GM12801 (cell line): ENCODE measurements around the gene PTGDS.

Experiments used
- TF ChIP-seq, protein P1 (sequence below): IDR thresholded peaks from one replicate; pipeline ENCODE4 v1.5.1; 2011; ENCODE audit warnings: control low read depth; ENCODE audit not compliant: insufficient read length; ENCODE audit errors: extremely low read depth

PTGDS gene

DNA sequence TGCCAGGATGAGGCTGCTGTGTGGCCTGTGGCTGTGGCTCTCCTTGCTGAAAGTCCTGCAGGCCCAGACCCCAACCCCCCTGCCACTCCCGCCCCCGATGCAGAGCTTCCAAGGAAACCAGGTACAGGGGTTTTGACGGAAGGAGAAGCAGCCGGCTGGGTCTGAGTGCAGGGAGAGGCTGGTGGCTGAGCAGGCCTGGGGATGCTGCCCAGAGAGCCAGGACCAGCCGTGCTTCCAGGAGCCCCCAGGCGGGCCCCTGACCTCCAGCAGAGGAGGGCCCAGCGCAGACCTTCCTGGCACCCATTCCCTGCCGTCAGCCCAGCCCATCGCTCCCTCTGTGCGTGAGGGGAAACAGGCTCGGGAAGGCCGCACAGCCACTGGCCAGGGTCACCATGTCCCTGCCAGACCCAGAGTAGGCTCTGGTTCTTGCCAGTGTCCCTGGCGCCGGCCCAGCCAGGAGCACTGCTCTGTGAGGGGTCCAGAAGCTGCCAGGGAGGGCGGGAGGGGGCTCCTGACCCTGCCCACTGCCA lies 24.9 kb upstream of the PTGDS start:
- TF ChIP-seq, protein P1, sequence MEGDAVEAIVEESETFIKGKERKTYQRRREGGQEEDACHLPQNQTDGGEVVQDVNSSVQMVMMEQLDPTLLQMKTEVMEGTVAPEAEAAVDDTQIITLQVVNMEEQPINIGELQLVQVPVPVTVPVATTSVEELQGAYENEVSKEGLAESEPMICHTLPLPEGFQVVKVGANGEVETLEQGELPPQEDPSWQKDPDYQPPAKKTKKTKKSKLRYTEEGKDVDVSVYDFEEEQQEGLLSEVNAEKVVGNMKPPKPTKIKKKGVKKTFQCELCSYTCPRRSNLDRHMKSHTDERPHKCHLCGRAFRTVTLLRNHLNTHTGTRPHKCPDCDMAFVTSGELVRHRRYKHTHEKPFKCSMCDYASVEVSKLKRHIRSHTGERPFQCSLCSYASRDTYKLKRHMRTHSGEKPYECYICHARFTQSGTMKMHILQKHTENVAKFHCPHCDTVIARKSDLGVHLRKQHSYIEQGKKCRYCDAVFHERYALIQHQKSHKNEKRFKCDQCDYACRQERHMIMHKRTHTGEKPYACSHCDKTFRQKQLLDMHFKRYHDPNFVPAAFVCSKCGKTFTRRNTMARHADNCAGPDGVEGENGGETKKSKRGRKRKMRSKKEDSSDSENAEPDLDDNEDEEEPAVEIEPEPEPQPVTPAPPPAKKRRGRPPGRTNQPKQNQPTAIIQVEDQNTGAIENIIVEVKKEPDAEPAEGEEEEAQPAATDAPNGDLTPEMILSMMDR, result no peak

DNA sequence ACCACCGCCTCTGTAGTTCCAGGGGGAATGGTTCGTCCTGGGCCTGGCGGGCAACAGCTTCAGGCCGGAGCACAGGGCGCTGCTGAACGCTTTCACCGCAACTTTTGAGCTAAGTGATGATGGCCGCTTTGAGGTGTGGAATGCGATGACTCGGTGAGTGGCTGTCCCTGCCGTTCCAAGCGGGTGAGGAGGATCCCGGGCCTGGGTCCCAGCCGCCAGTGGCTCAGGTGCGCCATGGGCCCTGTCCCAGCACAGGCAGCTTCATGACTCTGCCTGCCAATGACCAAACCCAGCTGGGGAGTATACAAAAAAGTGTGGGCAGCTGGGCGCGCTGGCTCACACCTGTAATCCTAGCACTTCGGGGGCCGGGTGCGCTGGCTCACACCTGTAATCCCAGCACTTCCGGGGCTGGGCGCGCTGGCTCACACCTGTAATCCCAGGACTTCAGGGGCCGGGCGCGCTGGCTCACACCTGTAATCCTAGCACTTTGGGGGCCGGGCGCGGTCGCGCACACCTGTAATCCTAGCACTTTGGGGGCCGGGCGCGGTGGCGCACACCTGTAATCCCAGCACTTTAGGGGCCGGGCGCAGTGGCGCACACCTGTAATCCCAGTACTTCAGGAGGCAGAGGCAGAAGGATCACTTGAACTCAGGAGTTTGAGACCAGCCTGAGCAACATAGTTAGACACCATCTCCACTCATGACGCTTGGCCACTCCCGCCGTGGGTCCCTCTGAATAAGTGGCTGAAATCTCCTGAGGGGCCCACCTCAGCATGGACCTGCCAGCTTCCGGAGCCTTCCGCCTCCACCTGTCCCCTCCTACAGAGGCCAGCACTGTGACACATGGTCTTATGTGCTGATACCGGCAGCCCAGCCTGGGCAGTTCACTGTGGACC lies 24.2 kb upstream of the PTGDS start:
- TF ChIP-seq, protein P1, result no peak

DNA sequence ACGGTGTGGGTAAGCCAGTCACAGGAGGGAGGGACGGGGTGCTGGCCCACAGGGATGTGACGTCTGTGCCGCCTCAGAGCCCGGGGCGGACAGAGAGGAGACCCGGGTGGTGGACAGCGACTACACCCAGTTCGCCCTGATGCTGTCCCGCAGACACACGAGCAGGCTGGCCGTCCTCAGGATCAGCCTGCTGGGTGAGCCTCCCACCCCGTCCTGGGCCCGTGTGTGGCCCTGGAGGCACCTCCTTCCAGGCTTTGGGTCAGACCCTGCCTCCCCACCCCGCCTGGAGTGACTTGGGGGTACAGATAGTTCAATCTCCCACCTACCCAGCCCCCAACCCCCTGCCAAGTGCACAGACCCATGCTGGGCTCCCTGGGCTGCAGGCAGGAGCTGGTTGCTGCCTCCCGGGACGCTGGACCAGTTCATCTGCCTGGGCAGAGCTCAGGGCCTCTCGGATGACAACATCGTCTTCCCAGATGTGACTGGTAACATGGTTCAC lies 23.5 kb upstream of the PTGDS start:
- TF ChIP-seq, protein P1, result no peak

DNA sequence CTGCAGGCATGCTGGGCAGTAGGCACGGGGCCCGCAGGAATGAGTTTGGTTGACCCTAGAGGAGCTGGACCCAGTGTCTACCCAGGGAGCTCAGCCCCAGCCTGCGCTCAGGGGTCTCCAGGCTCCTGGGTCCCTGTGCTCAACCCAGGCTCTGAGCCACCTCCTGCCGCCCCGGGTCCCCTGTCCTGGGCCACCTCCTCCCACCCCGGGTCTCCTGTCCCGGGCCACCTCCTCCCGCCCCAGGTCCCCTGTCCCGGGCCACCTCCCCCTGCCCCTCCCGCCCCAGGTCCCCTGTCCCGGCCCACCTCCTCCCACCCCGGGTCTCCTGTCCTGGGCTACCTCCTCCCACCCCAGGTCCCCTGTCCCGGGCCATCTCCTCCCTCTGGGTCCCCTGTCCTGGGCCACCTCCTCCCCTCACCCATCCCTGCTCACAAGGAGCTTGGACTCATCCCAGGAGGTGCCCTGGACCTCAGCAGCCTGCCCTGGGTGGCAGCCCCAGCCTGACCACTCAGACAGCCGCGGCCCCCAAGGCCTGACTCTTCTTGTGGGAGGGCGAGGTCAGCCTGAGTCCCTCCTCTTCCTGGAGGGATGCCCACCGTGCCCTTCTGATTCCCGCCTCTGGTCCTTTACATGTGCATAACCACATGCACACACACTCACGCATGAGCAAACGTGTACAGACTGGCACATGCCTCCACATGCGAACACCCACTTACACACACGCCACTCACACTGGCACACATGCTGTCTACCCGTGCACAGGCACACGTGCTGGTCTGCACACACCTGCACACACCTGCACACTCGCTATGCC lies 22.8 kb upstream of the PTGDS start:
- TF ChIP-seq, protein P1, result no peak

DNA sequence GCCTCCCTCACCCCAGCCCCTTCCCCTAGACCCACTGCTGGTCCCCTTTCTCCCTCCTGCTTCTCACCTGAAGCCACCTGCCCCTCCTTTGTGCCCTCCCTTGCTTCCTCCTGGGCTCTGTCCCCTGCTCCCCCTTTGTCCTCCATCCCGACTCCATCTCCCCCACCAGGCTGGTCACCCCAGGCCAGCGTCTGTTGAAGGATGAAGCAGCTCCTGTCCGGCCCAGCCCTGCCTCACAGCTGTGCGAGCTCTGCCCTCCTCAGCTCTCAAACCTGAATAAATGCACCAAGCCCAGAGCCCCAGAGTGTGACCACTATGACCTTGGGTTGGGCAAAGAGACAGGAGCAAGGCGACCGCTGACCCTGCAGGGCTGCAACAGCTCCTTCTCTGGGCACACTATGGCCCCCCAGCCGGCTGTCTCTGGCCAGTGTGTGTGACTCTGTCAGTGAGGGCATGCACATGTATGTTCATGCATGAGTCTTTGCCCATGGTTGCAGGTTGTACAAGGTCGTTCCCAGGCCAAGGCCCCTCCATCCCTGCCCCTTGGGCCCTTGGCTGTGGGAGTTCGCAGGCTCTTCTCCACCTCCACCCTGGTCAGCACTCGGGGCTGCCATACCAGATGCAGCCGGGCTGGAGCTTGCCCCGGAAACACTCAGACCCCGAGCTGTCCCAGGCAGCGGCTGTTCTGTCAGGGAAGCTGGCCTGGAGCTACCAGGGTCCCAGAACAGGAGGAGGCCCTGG lies 21.9 kb upstream of the PTGDS start:
- TF ChIP-seq, protein P1, result no peak

DNA sequence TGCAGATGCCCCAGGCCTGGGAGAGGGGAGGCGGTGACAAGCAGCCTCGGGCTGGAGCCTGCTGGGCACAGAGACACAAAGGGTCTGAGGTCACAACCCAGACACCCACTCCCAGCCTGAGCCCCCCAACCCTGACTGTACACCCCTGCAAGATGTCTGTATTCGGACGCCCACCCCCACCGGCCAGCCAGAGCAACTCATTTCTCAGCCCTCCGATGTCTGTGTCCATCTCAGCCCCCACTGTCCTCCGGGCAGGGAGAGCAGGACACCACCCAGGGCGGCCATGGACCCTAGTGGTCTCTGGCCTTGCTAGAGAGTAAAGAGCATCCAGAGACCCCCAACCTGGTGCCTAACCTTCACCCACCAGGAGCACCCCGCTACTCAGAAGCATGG lies 21.4 kb upstream of the PTGDS start:
- TF ChIP-seq, protein P1, result no peak
